GM12878 (cell line): Measurements from ENCODE around the gene PTPN13. TPM values are rescaled to one million over a fixed set of nuclear protein-coding genes. Genes with fewer than 3 reads are reported as not detected.

ENCODE experiments used
- ATAC-seq: fragments of 200-7000 bp; cut with Tn5 transposase; 3 replicates; pipeline ENCODE4 v1.9.1; 2020; ENCODE audit warnings: mild to moderate bottlenecking, moderate library complexity
- BruUV-seq: library from RNA; stranded (reverse); fragments of 400-500 nt; replicated peaks from 2 replicates; lab custom pipeline; 2021; lab: Mats Ljungman, UMichigan
- CTCF ChIA-PET: fragments of 300-600 bp; sonication (Branson Sonifier 250); formaldehyde crosslinking; extraction: SDS; loops from one replicate; lab custom pipeline; 2021; ENCODE audit warnings: inconsistent platforms; lab: Yijun Ruan, JAX
- POLR2A ChIA-PET: fragments of 350-600 bp; formaldehyde crosslinking; extraction: SDS; loops from one replicate; lab custom pipeline; 2021; ENCODE audit warnings: inconsistent platforms; lab: Charles Lee
- RAD21 ChIA-PET: fragments of 300-600 bp; sonication (Branson Sonifier 250); formaldehyde crosslinking; loops from one replicate; lab custom pipeline; 2023; ENCODE audit warnings: antibody characterized with exemption; ENCODE audit not compliant: unreplicated experiment; lab: Charles Lee
- SMC1A ChIA-PET: fragments of 300-600 bp; sonication (Branson Sonifier 250); formaldehyde crosslinking; loops from one replicate; lab custom pipeline; 2023; ENCODE audit not compliant: unreplicated experiment, uncharacterized antibody; lab: Charles Lee
- DNase-seq: peaks from one replicate; pipeline ENCODE4 v3.0.0-alpha.2; 2011; ENCODE audit warnings: low read depth, low spot score
- FAIRE-seq: peaks from 3 replicates; lab custom pipeline; 2011; peaks lifted over from hg19 to GRCh38; lab: Jason Lieb, UNC
- H2AFZ ChIP-seq: 2 replicates; pipeline ENCODE4 v1.6.0; 2011; ENCODE audit warnings: low read depth, low read length, control low read depth; ENCODE audit not compliant: control insufficient read depth
- H3K27ac ChIP-seq: 2 replicates; pipeline ENCODE4 v1.5.1; 2011; ENCODE audit warnings: control low read depth; ENCODE audit not compliant: control insufficient read depth, insufficient read depth
- H3K27me3 ChIP-seq, 2 experiments: replicated peaks in 1 of 2; 2 replicates each; pipeline versions ENCODE4 v1.6.0 to v1.6.1; 2011; ENCODE audit warnings: low read length in 1 of 2; ENCODE audit not compliant: control insufficient read depth in 2 of 2, insufficient read depth in 2 of 2
- H3K36me3 ChIP-seq, 2 experiments: 2 replicates each; pipeline ENCODE4 v1.5.1; 2011; ENCODE audit warnings: low read length in 1 of 2; ENCODE audit not compliant: control insufficient read depth in 2 of 2, insufficient read depth in 2 of 2
- H3K4me1 ChIP-seq: 2 replicates; pipeline ENCODE4 v1.6.1; 2011; ENCODE audit warnings: mild to moderate bottlenecking, low read length, moderate library complexity, mixed read lengths; ENCODE audit not compliant: control insufficient read depth, insufficient read depth
- H3K4me2 ChIP-seq: 2 replicates; pipeline ENCODE4 v1.6.0; 2011; ENCODE audit warnings: control low read depth; ENCODE audit not compliant: control insufficient read depth, insufficient read depth
- H3K4me3 ChIP-seq: fragments of 200-600 bp; sonication (generic); 2 replicates; pipeline ENCODE4 v1.5.1; 2016
- H3K79me2 ChIP-seq: 2 replicates; pipeline ENCODE4 v1.6.0; 2011; ENCODE audit warnings: low read length; ENCODE audit not compliant: control insufficient read depth, insufficient read depth
- H3K9ac ChIP-seq: 2 replicates; pipeline ENCODE4 v1.8.0; 2011; ENCODE audit warnings: low read length, control low read depth, mixed read lengths; ENCODE audit not compliant: control insufficient read depth, insufficient read depth
- H3K9me3 ChIP-seq: replicated peaks from 3 replicates; pipeline ENCODE4 v1.5.1; 2011; ENCODE audit warnings: mild to moderate bottlenecking, low read length; ENCODE audit not compliant: control insufficient read depth, insufficient read depth
- H4K20me1 ChIP-seq: 2 replicates; pipeline ENCODE4 v1.6.0; 2011; ENCODE audit not compliant: control insufficient read depth, insufficient read depth
- CREB1 ChIP-seq: IDR thresholded peaks from 2 replicates; pipeline ENCODE4 v1.6.1; 2012; ENCODE audit warnings: low read depth, mild to moderate bottlenecking, inconsistent platforms
- JUNB ChIP-seq: IDR thresholded peaks from 2 replicates; pipeline ENCODE4 v1.6.1; 2016; ENCODE audit warnings: antibody characterized with exemption, mild to moderate bottlenecking
- NFIC ChIP-seq: IDR thresholded peaks from 2 replicates; pipeline ENCODE4 v1.6.1; 2012; ENCODE audit warnings: low read depth, mild to moderate bottlenecking, inconsistent platforms, low read length, moderate library complexity
- RUNX3 ChIP-seq: IDR thresholded peaks from 2 replicates; pipeline ENCODE4 v1.6.1; 2012; ENCODE audit warnings: low read length, inconsistent platforms
- TAF1 ChIP-seq: IDR thresholded peaks from 2 replicates; pipeline ENCODE4 v1.6.1; 2011; ENCODE audit warnings: mild to moderate bottlenecking, low read depth, low read length, borderline replicate concordance
- YBX1 ChIP-seq: fragments of 450-650 bp; IDR thresholded peaks from 2 replicates; pipeline ENCODE4 v1.6.1; 2016; ENCODE audit warnings: antibody characterized with exemption
- WGBS: methylation state at CpG from one replicate; pipeline ENCODE4 v1.1.6; 2016; ENCODE audit warnings: low lambda C conversion rate; ENCODE audit not compliant: insufficient replicate concordance, insufficient coverage; ENCODE audit errors: missing lambda C conversion rate; 5-methylcytosine and 5-hydroxymethylcytosine counted together
- in situ Hi-C: fragments of 300-500 bp; cut with MboI; formaldehyde crosslinking; loops from 9 replicates; pipeline ENCODE4 v1.14.3; 2018; ENCODE audit warnings: mixed read lengths
- intact Hi-C: fragments of 100-400 bp; cut with micrococcal nuclease; formaldehyde crosslinking; loops from one replicate; pipeline ENCODE4 v1.14.2; 2022; ENCODE audit not compliant: unreplicated experiment
- polyA plus RNA-seq, 11 experiments: library from polyadenylated mRNA; depleted of rRNA in 4 of 11; unstranded in 6 of 11; stranded (reverse) in 5 of 11; fragments of >200 nt; fragmentation: Nextera tagmentation in 4 of 11; fragmentation: Illumina TruSeq in 1 of 11; extraction: Ambion mirVana in 4 of 11; extraction: Trizol in 1 of 11; gene quantifications; 1 replicate in 1 of 11; 2 replicates in 10 of 11; pipeline versions ENCODE4 v1.2.1 to v1.2.3, GENCODE V29; 2011 to 2016; ENCODE audit warnings: inconsistent platforms in 2 of 11, missing spikeins in 2 of 11, low read depth in 1 of 11
- total RNA-seq, 4 experiments: library from RNA; depleted of rRNA in 3 of 4; stranded (reverse); fragments of >200 nt in 3 of 4; fragmentation: Illumina TruSeq in 1 of 4; extraction: Trizol in 1 of 4; gene quantifications; 2 replicates each; pipeline versions ENCODE4 v1.2.1 to v1.2.3, GENCODE V29; 2013 to 2021

Gene PTPN13
- total and polyA plus RNA-seq, 10 of the 15 experiments (the other 5 are each of a cell fraction or from before 2014, with no cell fraction given) = 8.5 to 69.4 (median 33.9) TPM

- intact Hi-C loops = no loop called here
Observed at GRCh38 chr4:86664959-86665358, 70.8 kb downstream of the PTPN13 start.

GRCh38 chr4:86670298-86670697 lies 76.2 kb downstream of the PTPN13 start:
- Histone ChIP-seq H3K27me3 (no peaks in the 10 kb centered on the region), H3K4me3 (no peak overlapping the region), H3K9me3 (no peaks in the 10 kb centered on the region), H2AFZ (no peak overlapping the region), H3K27ac (no peak overlapping the region), H3K4me1 (no peaks in the 10 kb centered on the region), H3K79me2 (no peaks in the 10 kb centered on the region)
- 0% methylated on average over 1 of the region's 1 CpG for WGBS
- FAIRE-seq = no peak
- SMC1A ChIA-PET = interaction anchor here (0.6 to 2.1 kb wide), 4 partner anchors 15 to 89 kb away, joined by 3 to 6 read pairs (median 3); no protein-coding TSS in a partner anchor
- CTCF ChIA-PET = interaction anchor here (2.0 kb wide), 1 partner anchor 171 kb away, joined by 6 read pairs; no protein-coding TSS in a partner anchor
- no TSS peak for BruUV-seq
- POLR2A ChIA-PET = no interaction called here
- TF ChIP-seq YBX1 (no peak), CREB1 (peak; percentile 30; the same call in 1 of the 2 replicates), NFIC (peak; percentile 25; the same call in 1 of the 2 replicates), JUNB (peak; percentile 47; the same call in 1 of the 2 replicates)
- TF ChIP-seq, all 136 proteins: peak for 3
- RAD21 ChIA-PET = no interaction called here
- H3K9ac ChIP-seq = no peak overlapping the region
- DNase-seq (no peak), ATAC-seq (peak; percentile 54)
- in situ Hi-C loops (no loop called here), intact Hi-C loops (no loop called here)
- no peak overlapping the region for H3K4me2 ChIP-seq
- H4K20me1 ChIP-seq = no peaks in the 10 kb centered on the region
- H3K36me3 ChIP-seq = no peaks in the 10 kb centered on the region

More at GRCh38 chr4:86664959-86665358, 70.8 kb downstream of the PTPN13 start:
- Histone ChIP-seq H4K20me1 (no peaks in the 10 kb centered on the region), H3K9ac (no peak overlapping the region), H3K36me3 (no peaks in the 10 kb centered on the region), H3K27ac (no peak overlapping the region), H3K27me3 (no peaks in the 10 kb centered on the region), H2AFZ (no peak overlapping the region), H3K9me3 (no peaks in the 10 kb centered on the region), H3K4me3 (no peak overlapping the region), H3K79me2 (no peaks in the 10 kb centered on the region), H3K4me1 (no peaks in the 10 kb centered on the region), H3K4me2 (no peak overlapping the region)
- ChIA-PET SMC1A (interaction anchor here (1.1 to 3.5 kb wide), 4 partner anchors 12 to 166 kb away, joined by 3 to 16 read pairs (median 4); no protein-coding TSS in a partner anchor), CTCF (no interaction called here), POLR2A (no interaction called here), RAD21 (no interaction called here)
- ATAC-seq = peak; percentile 55
- TF ChIP-seq TAF1 (no peak), RUNX3 (peak; percentile 20; the same call in 1 of the 2 replicates)
- FAIRE-seq = peak; percentile 23
- DNase-seq = no peak
- 5% methylated on average over 1 of the region's 1 CpG for WGBS
- in situ Hi-C loops = no loop called here
- BruUV-seq = no TSS peak
